K562 (cell line): ENCODE results near the gene SPSB1.

ENCODE experiments used
- CBX5 ChIP-seq: IDR thresholded peaks from 2 replicates; pipeline ENCODE4 v1.6.1; 2014; ENCODE audit warnings: low read depth, borderline replicate concordance
- ETV6 ChIP-seq, 3 experiments: fragments of 150-350 bp in 1 of 3; sonication (generic) in 1 of 3; formaldehyde crosslinking in 1 of 3; IDR thresholded peaks; 2 replicates each; pipeline versions ENCODE4 v1.6.1 to v1.8.0; 2014 to 2022; ENCODE audit warnings: borderline replicate concordance in 2 of 3, low read depth in 2 of 3, antibody characterized with exemption in 1 of 3, low read length in 1 of 3, mild to moderate bottlenecking in 1 of 3, missing genetic modification reagents in 1 of 3
- NR2F6 ChIP-seq: fragments of 450-650 bp; formaldehyde crosslinking; IDR thresholded peaks from 2 replicates; pipeline ENCODE4 v1.4.0; 2020; ENCODE audit warnings: mild to moderate bottlenecking
- RAD21 ChIP-seq, 2 experiments: fragments of 250-450 bp in 1 of 2; fragments of 450-650 bp in 1 of 2; sonication (Bioruptor Pico) in 1 of 2; formaldehyde crosslinking in 1 of 2; IDR thresholded peaks in 1 of 2; conservative IDR thresholded peaks in 1 of 2; 2 replicates each; pipeline versions ENCODE4 v1.4.0 to v1.8.0; 2020 to 2022; ENCODE audit warnings: mild to moderate bottlenecking in 2 of 2, moderate library complexity in 1 of 2
- XRCC3 ChIP-seq: fragments of 450-650 bp; IDR thresholded peaks from 2 replicates; pipeline ENCODE4 v1.6.1; 2017; ENCODE audit warnings: mild to moderate bottlenecking, moderate library complexity

DNA sequence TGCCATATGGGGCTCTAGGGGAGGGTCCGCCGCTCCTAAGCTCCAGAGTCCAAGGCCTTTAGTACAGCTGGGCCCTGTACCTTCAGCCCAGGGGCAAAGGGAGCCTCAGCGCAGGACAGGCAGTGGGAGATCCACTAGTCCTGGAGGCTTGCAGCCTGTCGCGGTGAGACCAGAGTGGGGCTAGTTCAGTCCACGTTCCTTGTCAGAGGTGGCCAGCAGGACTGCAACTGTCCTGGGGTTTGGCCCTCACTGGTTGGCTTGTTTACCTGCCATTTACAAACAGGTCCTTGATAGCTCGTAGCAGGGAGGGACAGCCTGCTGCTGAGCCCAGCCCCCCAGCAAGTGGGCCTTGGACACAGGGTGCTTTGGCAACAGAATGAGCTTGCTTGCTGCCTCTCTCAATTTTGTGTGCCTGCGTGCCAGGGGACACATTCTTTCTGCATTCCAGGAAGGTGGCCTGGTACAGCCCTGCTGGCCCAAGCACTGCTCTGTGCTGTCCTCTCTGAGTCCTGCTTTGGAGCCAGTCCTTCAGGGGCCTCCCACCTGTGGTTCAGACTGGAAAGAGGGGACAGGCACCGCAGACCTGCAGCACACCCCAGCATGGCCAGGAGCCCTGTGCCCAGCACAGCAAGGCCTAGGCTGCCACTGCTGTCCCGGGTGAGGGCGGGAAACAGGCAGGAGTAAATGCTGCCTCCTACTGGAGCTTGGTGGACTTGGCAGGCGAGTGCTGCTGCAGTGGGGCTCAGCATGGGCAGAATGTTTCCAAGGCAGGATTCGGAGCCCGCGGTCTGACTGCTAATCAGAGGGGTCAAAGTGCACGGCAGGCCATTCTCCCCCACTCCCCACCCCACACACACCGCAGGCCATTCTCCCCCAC is 42.9 kb upstream of the SPSB1 start:
- no peak for TF ChIP-seq XRCC3
- no peak for TF ChIP-seq CBX5
- TF ChIP-seq RAD21 (CRISPR knock-in tag; conservative IDR thresholded peaks at IDR 0.05 in 1 of 2, IDR thresholded peaks at IDR 0.05 in 1 of 2), result peak; percentile 10 to 70; a peak in 2 of 4 replicates
- no peak for TF ChIP-seq NR2F6 (CRISPR knock-in tag)
- TF ChIP-seq ETV6 (IDR thresholded peaks at IDR 0.05; ENCODE audit: borderline replicate concordance in 1 of 2, low read depth in 2 of 2, low read length in 1 of 2), result no peak
- no peak for TF ChIP-seq ETV6 (CRISPR knock-in tag; IDR thresholded peaks at IDR 0.05; ENCODE audit: borderline replicate concordance)
